ENCODE measurements around the gene CCDC15.

GRCh38 chr11:125076378-125076945, 122.5 kb downstream of the CCDC15 start:
- TF ChIP-seq POLR2A (IDR thresholded peaks at IDR 0.05; ENCODE audit: low read length) = no peak
- no peak for TF ChIP-seq GATA1 (IDR thresholded peaks at IDR 0.05; ENCODE audit: low read depth, low read length)
